HepG2 (cell line): ENCODE data around the gene MMP8. TPM values are rescaled to one million over a fixed set of nuclear protein-coding genes. Genes with fewer than 3 reads are reported as not detected.

ENCODE experiments used
- ATAC-seq: fragments of 200-7000 bp; cut with Tn5 transposase; 3 replicates; pipeline ENCODE4 v1.9.1; 2020; ENCODE audit warnings: mild to moderate bottlenecking, moderate library complexity
- BruUV-seq: library from RNA; stranded (reverse); fragments of 400-500 nt; replicated peaks from 2 replicates; lab custom pipeline; 2021; lab: Mats Ljungman, UMichigan
- CTCF ChIA-PET: fragments of 300-600 bp; formaldehyde crosslinking; extraction: SDS; loops from one replicate; lab custom pipeline; 2021; ENCODE audit warnings: low total read pairs, inconsistent platforms, low intra/inter-chr PET ratio; lab: Yijun Ruan, JAX
- POLR2A ChIA-PET: fragments of 350-600 bp; sonication (Branson Sonifier 250); formaldehyde crosslinking; loops from one replicate; lab custom pipeline; 2020; ENCODE audit warnings: antibody characterized with exemption, inconsistent platforms; lab: Yijun Ruan, JAX
- DNase-seq: peaks from one replicate; pipeline ENCODE4 v3.0.0-alpha.2; 2015; ENCODE audit warnings: low spot score
- FAIRE-seq: peaks from 3 replicates; lab custom pipeline; 2011; peaks lifted over from hg19 to GRCh38; lab: Jason Lieb, UNC
- H2AFZ ChIP-seq: one replicate; pipeline ENCODE4 v1.6.1; 2011; ENCODE audit warnings: low read length, inconsistent platforms
- H3K27ac ChIP-seq: fragments of 300-600 bp; 3 replicates; pipeline ENCODE4 v1.8.0; 2011; ENCODE audit warnings: mixed run types, mild to moderate bottlenecking, mixed read lengths, low read length, inconsistent platforms; ENCODE audit not compliant: insufficient read depth; ENCODE audit errors: extremely low read length
- H3K27me3 ChIP-seq, 2 experiments: fragments of 200-600 bp in 1 of 2; 2 replicates in 1 of 2; 3 replicates in 1 of 2; pipeline versions ENCODE4 v1.6.0 to v1.8.0; 2011; ENCODE audit warnings: low read length in 2 of 2, mild to moderate bottlenecking in 2 of 2, moderate library complexity in 2 of 2, inconsistent platforms in 1 of 2; ENCODE audit not compliant: insufficient read depth in 2 of 2, control insufficient read depth in 1 of 2
- H3K36me3 ChIP-seq, 2 experiments: fragments of 200-600 bp in 1 of 2; replicated peaks in 1 of 2; 2 replicates in 1 of 2; 3 replicates in 1 of 2; pipeline versions ENCODE4 v1.5.1 to v1.8.0; 2011; ENCODE audit warnings: low read length in 2 of 2, inconsistent platforms in 1 of 2; ENCODE audit not compliant: insufficient read depth in 2 of 2, control insufficient read depth in 1 of 2
- H3K4me1 ChIP-seq: 2 replicates; pipeline ENCODE4 v1.5.1; 2012; ENCODE audit warnings: low read length, inconsistent platforms; ENCODE audit not compliant: insufficient read depth
- H3K4me2 ChIP-seq: 2 replicates; pipeline ENCODE4 v1.6.0; 2011; ENCODE audit warnings: low read depth, low read length, inconsistent platforms
- H3K4me3 ChIP-seq, 3 experiments: fragments of 200-600 bp in 1 of 3; sonication (generic), shearing (Covaris generic) in 1 of 3; replicated peaks in 1 of 3; 2 replicates each; pipeline ENCODE4 v1.5.1; 2011 to 2016; ENCODE audit warnings: low read length in 3 of 3, inconsistent platforms in 2 of 3, low read depth in 2 of 3, mild to moderate bottlenecking in 2 of 3, control low read depth in 1 of 3, mixed read lengths in 1 of 3; ENCODE audit not compliant: insufficient read depth in 1 of 3
- H3K79me2 ChIP-seq: one replicate; pipeline ENCODE4 v1.6.1; 2011; ENCODE audit warnings: low read length, inconsistent platforms; ENCODE audit not compliant: insufficient read depth
- H3K9ac ChIP-seq: 2 replicates; pipeline ENCODE4 v1.6.0; 2011; ENCODE audit warnings: mild to moderate bottlenecking, low read depth, low read length, inconsistent platforms; ENCODE audit not compliant: insufficient read depth
- H3K9me3 ChIP-seq: 2 replicates; pipeline ENCODE4 v1.5.1; 2012; ENCODE audit warnings: mild to moderate bottlenecking, low read length
- H4K20me1 ChIP-seq: 2 replicates; pipeline ENCODE4 v1.6.0; 2011; ENCODE audit warnings: inconsistent platforms, mild to moderate bottlenecking, low read length, moderate library complexity; ENCODE audit not compliant: insufficient read depth
- BORCS8-MEF2B ChIP-seq: sonication (generic); formaldehyde crosslinking; IDR thresholded peaks from 2 replicates; pipeline ENCODE4 v1.8.0; 2022; ENCODE audit warnings: mild to moderate bottlenecking, missing genetic modification reagents
- CREB3 ChIP-seq: sonication (generic); formaldehyde crosslinking; IDR thresholded peaks from 2 replicates; pipeline ENCODE4 v1.5.0; 2020; ENCODE audit warnings: missing genetic modification reagents
- JUNB ChIP-seq: sonication (generic); formaldehyde crosslinking; IDR thresholded peaks from 2 replicates; pipeline ENCODE4 v1.8.0; 2022; ENCODE audit warnings: missing genetic modification reagents, mild to moderate bottlenecking, borderline replicate concordance
- NCOA2 ChIP-seq: sonication (generic); formaldehyde crosslinking; IDR thresholded peaks from 2 replicates; pipeline ENCODE4 v1.8.0; 2022; ENCODE audit warnings: inconsistent platforms
- RAD51 ChIP-seq: fragments of 450-650 bp; IDR thresholded peaks from 2 replicates; pipeline ENCODE4 v1.6.1; 2016; ENCODE audit warnings: borderline replicate concordance
- SCMH1 ChIP-seq: sonication (generic); formaldehyde crosslinking; IDR thresholded peaks from 2 replicates; pipeline ENCODE4 v1.9.0; 2021; ENCODE audit warnings: missing genetic modification reagents, mild to moderate bottlenecking, borderline replicate concordance
- YEATS4 ChIP-seq: sonication (generic); formaldehyde crosslinking; IDR thresholded peaks from 2 replicates; pipeline ENCODE4 v1.4.0; 2020; ENCODE audit warnings: missing genetic modification reagents, borderline replicate concordance
- ZBTB1 ChIP-seq: sonication (generic); formaldehyde crosslinking; IDR thresholded peaks from 2 replicates; pipeline ENCODE4 v1.4.0; 2020; ENCODE audit warnings: missing genetic modification reagents, borderline replicate concordance
- ZBTB21 ChIP-seq: sonication (generic); formaldehyde crosslinking; IDR thresholded peaks from 2 replicates; pipeline ENCODE4 v1.4.0; 2020; ENCODE audit warnings: missing genetic modification reagents
- ZBTB44 ChIP-seq: sonication (generic); formaldehyde crosslinking; IDR thresholded peaks from 2 replicates; pipeline ENCODE4 v1.4.0; 2020; ENCODE audit warnings: missing genetic modification reagents
- ZFP36L1 ChIP-seq: sonication (generic); formaldehyde crosslinking; IDR thresholded peaks from 2 replicates; pipeline ENCODE4 v1.8.0; 2022; ENCODE audit warnings: mild to moderate bottlenecking, missing genetic modification reagents, moderate library complexity
- ZNF3 ChIP-seq: IDR thresholded peaks from 2 replicates; pipeline ENCODE4 v1.7.0; 2017; ENCODE audit warnings: inconsistent platforms
- ZNF430 ChIP-seq: sonication (generic); formaldehyde crosslinking; IDR thresholded peaks from 2 replicates; pipeline ENCODE4 v1.9.0; 2021; ENCODE audit warnings: mild to moderate bottlenecking, missing genetic modification reagents
- ZNF432 ChIP-seq: sonication (generic); formaldehyde crosslinking; IDR thresholded peaks from 2 replicates; pipeline ENCODE4 v1.5.0; 2020; ENCODE audit warnings: missing genetic modification reagents, mild to moderate bottlenecking, borderline replicate concordance
- ZNF678 ChIP-seq: sonication (generic); formaldehyde crosslinking; IDR thresholded peaks from 2 replicates; pipeline ENCODE4 v1.4.0; 2020; ENCODE audit warnings: mild to moderate bottlenecking, missing genetic modification reagents
- ZNF883 ChIP-seq: sonication (generic); formaldehyde crosslinking; IDR thresholded peaks from 2 replicates; pipeline ENCODE4 v1.5.1; 2020; ENCODE audit warnings: mild to moderate bottlenecking, missing genetic modification reagents; ENCODE audit errors: not compliant biosample characterization
- ZNF891 ChIP-seq: sonication (generic); formaldehyde crosslinking; IDR thresholded peaks from 2 replicates; pipeline ENCODE4 v1.5.0; 2020; ENCODE audit warnings: mild to moderate bottlenecking, missing genetic modification reagents
- in situ Hi-C: cut with HindIII; loops from 2 replicates; pipeline ENCODE4 v1.10.0; 2017; ENCODE audit warnings: low pct_unique_long_range_greater_than_20kb; ENCODE audit not compliant: extremely low pct_ligation_motif_present
- intact Hi-C: fragments of 100-400 bp; cut with micrococcal nuclease; formaldehyde crosslinking; loops from one replicate; pipeline ENCODE4 v1.10.0; 2022; ENCODE audit not compliant: unreplicated experiment
- polyA plus RNA-seq, 8 experiments: library from polyadenylated mRNA; depleted of rRNA in 3 of 8; stranded (reverse) in 7 of 8; unstranded in 1 of 8; fragments of >200 nt; fragmentation: Illumina TruSeq in 4 of 8; extraction: Trizol in 4 of 8; gene quantifications; 2 replicates each; pipeline versions ENCODE4 v1.2.1 to v1.2.3, GENCODE V29; 2011 to 2016; ENCODE audit warnings: low read depth in 4 of 8, missing spikeins in 1 of 8, mixed read lengths in 1 of 8; ENCODE audit not compliant: insufficient read depth in 1 of 8
- total RNA-seq, 5 experiments: library from RNA; depleted of rRNA; stranded (reverse); fragments of >200 nt; fragmentation: Illumina TruSeq; extraction: Trizol; gene quantifications; 2 replicates each; pipeline ENCODE4 v1.2.3, GENCODE V29; 2016; ENCODE audit warnings: low read depth in 1 of 5
- TF ChIP-seq, protein P1 (sequence below): sonication (generic); formaldehyde crosslinking; IDR thresholded peaks from 2 replicates; pipeline ENCODE4 v1.5.1; 2020; ENCODE audit warnings: missing genetic modification reagents, mild to moderate bottlenecking, borderline replicate concordance

MMP8 gene
- total and polyA plus RNA-seq, 2 of the 13 experiments (the other 11 are each of a cell fraction or from before 2014, with no cell fraction given), result not detected

- H4K20me1 ChIP-seq, result no peaks in the 10 kb centered on the region
- CTCF ChIA-PET, result no interaction called here
- FAIRE-seq, result no peak
- H3K9ac ChIP-seq, result no peak overlapping the region
- ATAC-seq, result no peak
- H3K36me3 ChIP-seq, result no peaks in the 10 kb centered on the region
- no TSS peak for BruUV-seq
- TF ChIP-seq YEATS4 (CRISPR knock-in tag) (no peak), JUNB (CRISPR knock-in tag) (no peak), ZNF678 (CRISPR knock-in tag) (no peak), CREB3 (CRISPR knock-in tag) (no peak), ZNF432 (no peak), NCOA2 (no peak), ZNF3 (CRISPR knock-in tag) (no peak), RAD51 (no peak), ZBTB21 (CRISPR knock-in tag) (no peak), ZFP36L1 (CRISPR knock-in tag) (no peak), ZBTB44 (CRISPR knock-in tag) (no peak), ZNF891 (CRISPR knock-in tag) (no peak), BORCS8-MEF2B (no peak), ZNF883 (no peak), SCMH1 (CRISPR knock-in tag) (no peak), ZNF430 (CRISPR knock-in tag) (no peak), ZBTB1 (no peak)
- TF ChIP-seq, protein P1, sequence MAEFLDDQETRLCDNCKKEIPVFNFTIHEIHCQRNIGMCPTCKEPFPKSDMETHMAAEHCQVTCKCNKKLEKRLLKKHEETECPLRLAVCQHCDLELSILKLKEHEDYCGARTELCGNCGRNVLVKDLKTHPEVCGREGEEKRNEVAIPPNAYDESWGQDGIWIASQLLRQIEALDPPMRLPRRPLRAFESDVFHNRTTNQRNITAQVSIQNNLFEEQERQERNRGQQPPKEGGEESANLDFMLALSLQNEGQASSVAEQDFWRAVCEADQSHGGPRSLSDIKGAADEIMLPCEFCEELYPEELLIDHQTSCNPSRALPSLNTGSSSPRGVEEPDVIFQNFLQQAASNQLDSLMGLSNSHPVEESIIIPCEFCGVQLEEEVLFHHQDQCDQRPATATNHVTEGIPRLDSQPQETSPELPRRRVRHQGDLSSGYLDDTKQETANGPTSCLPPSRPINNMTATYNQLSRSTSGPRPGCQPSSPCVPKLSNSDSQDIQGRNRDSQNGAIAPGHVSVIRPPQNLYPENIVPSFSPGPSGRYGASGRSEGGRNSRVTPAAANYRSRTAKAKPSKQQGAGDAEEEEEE (CRISPR knock-in tag), result no peak
- TF ChIP-seq, all 625 proteins: peak for 0
- H3K27me3 ChIP-seq, result no peaks in the 10 kb centered on the region; a peak in 2 of 5 replicates
- H3K27ac ChIP-seq, result no peak overlapping the region
- no peaks in the 10 kb centered on the region for H3K79me2 ChIP-seq
- H3K4me1 ChIP-seq, result no peaks in the 10 kb centered on the region
- in situ Hi-C loops, result no loop called here
- H3K4me2 ChIP-seq, result no peak overlapping the region
- H3K9me3 ChIP-seq, result no peaks in the 10 kb centered on the region
- DNase-seq, result no peak
- no peak overlapping the region for H2AFZ ChIP-seq
- POLR2A ChIA-PET, result no interaction called here
- H3K4me3 ChIP-seq, result no peak overlapping the region
- intact Hi-C loops, result no loop called here
Measured at GRCh38 chr11:102751673-102752072, 26.9 kb upstream of the MMP8 start.
